CD4-positive, alpha-beta T cell treated with Interleukin-17A for 1 hour (primary cell): ENCODE results near the gene RAB31.
"Not testable (repeated sequence)": the region's sequence is repeated elsewhere in the genome, so short reads cannot be mapped to it uniquely, and the experiment has no call there.

Experiments
- DNase-seq: peaks from one replicate; pipeline ENCODE4 v3.0.0-alpha.2; 2020

Gene RAB31, protein sequence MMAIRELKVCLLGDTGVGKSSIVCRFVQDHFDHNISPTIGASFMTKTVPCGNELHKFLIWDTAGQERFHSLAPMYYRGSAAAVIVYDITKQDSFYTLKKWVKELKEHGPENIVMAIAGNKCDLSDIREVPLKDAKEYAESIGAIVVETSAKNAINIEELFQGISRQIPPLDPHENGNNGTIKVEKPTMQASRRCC

DNA sequence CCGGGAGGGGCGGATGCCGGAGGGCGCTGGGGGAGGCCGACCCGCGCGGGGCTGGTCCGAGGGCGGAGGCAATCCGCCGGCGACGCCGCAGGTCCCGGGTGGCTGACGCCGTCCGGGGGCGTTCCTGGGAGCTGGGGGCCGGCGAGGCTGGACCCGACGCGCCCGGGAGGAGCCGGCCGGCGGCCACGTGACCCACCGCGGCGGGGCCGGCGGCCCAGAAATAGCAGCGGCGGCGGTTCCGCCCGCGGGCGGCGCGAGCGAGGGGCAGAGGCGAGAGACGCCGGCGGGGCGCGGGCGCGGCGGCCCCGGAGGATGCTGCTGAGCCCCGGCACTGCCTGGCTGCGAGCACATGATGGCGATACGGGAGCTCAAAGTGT is at the start of gene RAB31:
TSS of gene RAB31 (plus strand) at position 245 of the 377 bp plus-strand sequence. CDS start at position 350, 105 bp downstream.
- DNase-seq, result peak; percentile 9

- no peak for DNase-seq
Observed at GRCh38 chr18:9659499-9660375, 48.4 kb upstream of the RAB31 start.

GRCh38 chr18:9661564-9661963 is 46.5 kb upstream of the RAB31 start:
- DNase-seq, result no peak

DNA sequence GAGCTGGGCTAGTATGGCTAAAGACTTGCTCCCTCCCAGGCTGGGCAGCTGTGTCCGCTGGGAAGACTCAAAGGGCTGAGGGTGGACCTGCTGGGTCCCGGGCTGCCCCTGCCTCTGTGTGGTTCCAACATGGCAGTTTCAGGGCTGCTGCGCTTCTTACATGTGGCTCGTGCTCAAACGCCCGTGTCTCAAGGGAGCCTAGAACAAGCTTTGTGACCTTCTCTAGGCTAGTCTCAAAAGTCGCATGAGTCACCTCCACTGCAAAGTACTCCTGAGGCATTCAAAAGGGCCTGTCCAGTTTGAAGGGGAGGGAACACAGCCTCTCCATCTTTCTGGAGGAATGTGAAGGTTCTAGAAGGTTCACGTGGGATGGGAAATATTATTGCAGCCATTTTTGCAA is 44.7 kb upstream of the RAB31 start:
- DNase-seq, result no peak

DNA sequence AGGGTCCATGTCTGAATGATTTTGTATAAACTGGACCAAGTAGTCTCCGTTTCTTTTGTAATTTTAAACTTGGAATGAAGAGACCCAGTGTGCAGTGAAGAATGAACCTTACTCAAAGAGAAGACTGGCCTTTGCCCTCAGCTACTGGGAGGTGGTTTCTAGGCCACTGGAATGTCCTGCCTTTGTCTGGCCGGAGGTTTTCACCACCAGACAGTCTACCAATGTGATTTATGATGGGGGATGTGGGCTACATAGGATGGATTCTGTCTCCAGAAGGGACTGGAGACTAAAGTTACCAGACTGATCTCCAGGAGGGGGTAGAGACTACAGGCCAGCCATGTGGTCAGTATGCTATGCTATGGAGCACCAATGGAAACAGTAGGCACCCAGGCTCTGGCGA is 42.8 kb upstream of the RAB31 start:
- no peak for DNase-seq

DNA sequence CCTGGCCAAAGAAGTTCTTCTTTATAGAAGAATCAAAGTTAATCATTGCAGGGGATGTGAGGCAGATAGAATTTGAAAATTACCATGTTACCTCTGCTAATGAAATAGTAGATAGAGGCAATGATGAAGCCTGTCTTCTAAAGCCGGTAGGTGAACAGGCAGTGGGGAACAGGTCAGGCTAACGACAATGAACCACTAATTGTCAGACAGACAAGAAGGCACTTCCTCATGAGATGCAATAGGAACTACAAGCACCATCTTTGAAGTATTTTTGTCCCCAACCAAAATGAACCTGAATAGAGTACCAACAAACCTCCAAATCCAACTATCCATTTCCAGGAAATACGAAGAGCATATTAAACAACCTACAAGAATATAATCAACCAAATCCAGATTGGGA is 41.6 kb upstream of the RAB31 start:
- DNase-seq, result no peak

DNA sequence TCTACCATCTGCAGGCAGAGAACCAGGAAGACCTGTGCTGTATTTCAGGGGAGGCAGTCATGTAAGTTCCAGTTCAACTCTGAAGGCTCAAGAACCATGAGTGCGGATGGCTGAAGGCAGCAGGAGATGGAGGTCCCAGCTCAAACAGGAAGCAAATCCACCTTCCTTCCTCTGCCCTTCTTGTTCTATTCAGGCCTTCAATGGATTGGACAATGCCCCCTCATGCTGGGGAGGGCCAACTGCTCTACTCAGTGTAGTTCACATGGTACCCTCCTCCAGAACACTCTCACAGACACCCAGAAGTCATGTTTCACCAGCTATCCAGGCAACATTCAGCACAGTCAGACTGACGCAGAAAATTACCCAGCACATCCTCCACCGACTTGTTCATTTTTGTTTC is 39.1 kb upstream of the RAB31 start:
- no peak for DNase-seq

DNA sequence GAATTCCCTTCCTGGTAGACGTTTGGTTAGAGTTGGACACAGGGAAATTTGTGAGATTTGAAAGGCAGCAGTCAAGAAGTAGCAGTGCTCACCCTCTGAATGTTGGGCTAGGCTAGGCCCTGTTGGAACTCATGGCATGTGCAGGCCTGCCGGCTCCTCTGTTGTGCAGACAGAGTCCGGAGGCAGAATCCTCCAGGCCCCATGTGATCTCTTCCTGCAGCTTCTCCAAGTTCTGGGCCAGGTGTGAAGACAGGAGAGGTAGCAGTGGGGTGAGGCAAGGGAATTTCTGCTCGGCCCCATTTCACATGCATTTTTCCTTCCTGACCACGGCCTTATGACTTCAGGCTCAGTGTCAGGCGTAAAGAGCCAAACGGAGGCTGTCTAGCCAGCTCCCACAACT is 36.9 kb upstream of the RAB31 start:
- no peak for DNase-seq

- peak; percentile 38 for DNase-seq
Observed at GRCh38 chr18:9673296-9674251, 34.5 kb upstream of the RAB31 start.

DNA sequence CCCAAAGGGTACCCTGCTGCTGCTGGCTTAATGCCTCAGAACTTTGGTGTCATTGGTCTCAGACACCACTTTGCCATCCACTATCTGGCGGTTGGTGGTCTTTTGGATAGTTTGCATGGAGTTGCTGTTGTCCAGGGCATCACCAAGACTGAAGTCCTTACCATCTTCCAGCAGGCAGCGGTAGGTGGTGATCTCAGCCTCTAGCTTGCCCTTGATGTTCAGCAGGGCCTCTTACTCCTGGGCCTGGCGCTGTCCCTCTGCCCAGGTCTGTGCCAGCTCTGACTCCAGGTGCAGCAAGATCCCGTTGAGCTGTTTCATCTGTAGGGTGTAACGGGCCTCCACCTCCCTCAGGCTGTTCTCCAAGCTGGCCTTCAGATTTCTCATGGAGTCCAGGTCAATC is 29.9 kb upstream of the RAB31 start:
- DNase-seq, result not testable (repeated sequence)

GRCh38 chr18:9679125-9679524 is 29.0 kb upstream of the RAB31 start:
- no peak for DNase-seq

- DNase-seq, result no peak
Observed at GRCh38 chr18:9681217-9681616, 26.9 kb upstream of the RAB31 start.

DNA sequence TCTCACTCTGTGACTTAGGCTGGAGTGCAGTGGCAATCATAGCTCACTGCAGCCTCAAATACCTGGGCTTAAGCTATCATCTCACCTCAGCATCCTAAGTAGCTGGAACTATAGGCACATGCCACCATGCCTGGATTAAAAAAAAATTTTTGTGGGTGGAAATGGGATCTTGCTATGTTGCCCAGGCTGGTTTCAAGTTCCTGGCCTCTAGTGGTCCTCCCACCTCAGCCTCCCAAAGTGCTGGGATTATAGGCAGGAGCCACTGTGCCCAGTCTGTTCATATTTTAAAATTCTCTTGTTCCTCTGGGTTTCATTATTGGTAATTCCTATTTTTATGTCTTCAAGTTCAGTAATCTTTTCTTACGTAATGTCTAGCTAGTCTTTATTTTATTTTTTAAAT is 25.5 kb upstream of the RAB31 start:
- no peak for DNase-seq

GRCh38 chr18:9683418-9684396 is 24.4 kb upstream of the RAB31 start:
- no peak for DNase-seq

DNA sequence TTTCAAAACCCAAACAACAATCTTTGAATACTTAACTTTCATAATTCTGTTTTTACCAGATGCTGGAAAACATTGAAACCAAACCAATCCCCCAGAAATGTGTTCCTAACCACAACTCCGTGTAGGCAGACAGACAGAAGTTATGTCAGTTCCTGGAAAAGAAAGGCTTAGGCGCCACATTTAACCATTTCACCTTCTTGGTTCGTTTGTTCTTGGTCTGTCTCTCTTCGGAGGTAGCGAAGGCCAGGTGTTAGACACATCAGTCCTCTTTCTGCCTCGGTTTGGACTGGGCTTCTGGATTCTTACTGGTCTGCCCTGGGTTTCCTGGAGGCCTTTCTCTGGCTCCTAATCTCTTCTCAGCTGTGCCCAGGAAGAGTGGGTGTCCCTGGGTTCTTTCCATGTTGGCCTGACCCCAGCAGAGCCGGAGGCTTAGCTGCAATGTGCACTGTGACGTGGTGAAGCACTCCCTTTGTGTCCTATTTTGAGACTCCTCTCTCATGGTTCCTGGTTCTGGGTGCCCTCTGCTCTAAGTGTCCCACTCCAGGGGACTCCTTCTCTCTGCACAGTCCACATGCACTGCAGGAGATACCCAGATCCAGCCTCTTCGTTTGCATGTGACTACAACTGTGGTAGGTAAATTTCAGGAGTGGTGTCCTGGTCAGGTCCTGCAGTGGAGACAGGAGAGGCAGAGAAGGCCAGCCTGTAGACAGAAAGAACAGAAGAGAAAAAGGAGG is 23.1 kb upstream of the RAB31 start:
- DNase-seq, result no peak

GRCh38 chr18:9685615-9685890 is 22.5 kb upstream of the RAB31 start:
- DNase-seq, result no peak

DNA sequence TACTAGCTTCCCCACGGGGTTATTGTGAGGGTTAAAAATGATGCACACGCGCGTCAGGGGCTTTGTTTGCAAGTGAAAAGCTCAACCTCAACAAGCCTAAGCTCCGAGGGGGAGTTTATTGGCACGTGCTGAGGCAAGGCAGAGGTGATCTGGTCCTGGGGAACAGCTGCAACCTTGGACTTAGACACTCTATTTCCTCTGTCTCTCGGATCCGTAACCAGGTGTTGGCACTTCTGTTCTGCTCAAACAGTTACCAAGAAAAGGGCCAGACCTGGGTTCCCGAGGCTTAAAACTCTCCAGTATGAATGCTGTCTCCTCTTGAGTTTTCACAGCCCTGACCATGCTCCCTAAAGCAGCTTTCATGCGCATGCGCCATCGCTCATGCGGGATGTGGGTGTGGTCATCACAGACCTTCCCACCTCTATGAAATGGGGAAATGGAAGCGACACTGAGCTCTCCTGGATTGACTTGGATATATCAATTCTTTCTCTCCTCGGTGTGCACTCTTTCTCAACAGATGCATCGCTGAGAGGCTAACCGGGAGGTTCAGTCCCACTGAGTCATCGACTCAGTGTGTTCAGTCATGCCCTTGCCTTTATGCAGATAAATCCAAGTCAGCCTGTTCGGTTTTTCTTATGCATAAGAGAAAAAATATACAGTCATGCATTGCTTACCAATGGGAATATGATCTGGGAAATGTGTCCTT is 19.9 kb upstream of the RAB31 start:
- DNase-seq, result no peak

GRCh38 chr18:9689253-9689652 is 18.8 kb upstream of the RAB31 start:
- DNase-seq, result no peak

GRCh38 chr18:9690418-9691188 is 17.5 kb upstream of the RAB31 start:
- no peak for DNase-seq

DNA sequence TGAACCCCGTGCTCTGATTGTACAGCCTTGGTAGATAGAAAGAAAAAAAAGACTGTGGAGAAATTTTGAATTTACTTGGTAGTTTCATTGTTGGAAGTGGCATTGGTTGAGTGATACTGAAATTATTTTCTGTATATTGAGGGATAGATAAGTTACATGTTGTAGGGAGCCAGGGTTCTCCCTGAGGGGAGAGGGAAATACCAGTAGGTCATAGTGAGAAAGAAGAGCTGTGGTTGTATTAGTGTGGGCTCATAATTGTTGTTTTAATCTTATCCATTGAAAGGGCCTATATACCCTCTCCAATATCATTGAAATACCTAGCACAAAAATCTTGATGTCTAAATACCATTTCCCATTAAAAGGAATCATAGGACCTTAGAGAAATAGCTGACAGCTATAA is 16.9 kb upstream of the RAB31 start:
- no peak for DNase-seq
